AG04449 (cell line): ENCODE data around the gene MS4A15.

Experiments
- CTCF ChIA-PET: fragments of 350-600 bp; formaldehyde crosslinking; extraction: SDS; loops from one replicate; lab custom pipeline; 2021; ENCODE audit warnings: antibody characterized with exemption; lab: Yijun Ruan, JAX
- POLR2A ChIA-PET: fragments of 400-600, 350-600 bp; formaldehyde crosslinking; extraction: SDS; loops from one replicate; lab custom pipeline; 2020; ENCODE audit warnings: antibody characterized with exemption, inconsistent platforms; lab: Yijun Ruan, JAX
- DNase-seq: peaks from one replicate; pipeline ENCODE4 v3.0.0-alpha.2; 2010; ENCODE audit warnings: low read depth, low spot score
- H3K4me3 ChIP-seq: 2 replicates; pipeline ENCODE4 v1.5.1; 2011; ENCODE audit warnings: low read depth, mild to moderate bottlenecking, control low read depth, low read length
- TF ChIP-seq, protein P1 (sequence below): IDR thresholded peaks from one replicate; pipeline ENCODE4 v1.5.1; 2011; ENCODE audit warnings: mild to moderate bottlenecking, moderate library complexity, low read length, control low read depth, inconsistent platforms; ENCODE audit not compliant: insufficient read depth; ENCODE audit errors: missing control alignments

The MS4A15 gene

DNA sequence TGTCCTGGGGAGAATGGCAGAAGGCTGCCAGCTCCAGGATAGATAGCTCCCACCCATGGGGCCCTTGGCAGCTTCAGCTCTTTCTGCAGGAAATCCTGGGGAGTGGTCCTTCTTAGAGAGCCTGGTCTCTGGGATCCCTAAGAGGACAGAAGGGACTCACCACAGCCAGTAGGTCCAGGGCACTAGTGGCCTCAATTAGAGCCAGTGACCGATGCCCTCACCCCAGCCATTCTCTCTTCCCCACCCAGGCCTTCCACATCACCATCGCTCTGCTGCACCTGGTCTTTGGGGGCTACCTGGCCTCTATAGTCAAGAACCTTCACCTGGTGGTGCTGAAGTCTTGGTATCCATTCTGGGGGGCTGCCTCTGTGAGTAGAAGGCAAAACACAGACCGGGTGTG lies 34.1 kb downstream of the MS4A15 start:
- DNase-seq = no peak
- ChIA-PET POLR2A (no interaction called here), CTCF (interaction anchor here (0.7 to 2.6 kb wide), 3 partner anchors 15 to 97 kb away, joined by 3 to 10 read pairs (median 8); no protein-coding TSS in a partner anchor)
- TF ChIP-seq, protein P1, sequence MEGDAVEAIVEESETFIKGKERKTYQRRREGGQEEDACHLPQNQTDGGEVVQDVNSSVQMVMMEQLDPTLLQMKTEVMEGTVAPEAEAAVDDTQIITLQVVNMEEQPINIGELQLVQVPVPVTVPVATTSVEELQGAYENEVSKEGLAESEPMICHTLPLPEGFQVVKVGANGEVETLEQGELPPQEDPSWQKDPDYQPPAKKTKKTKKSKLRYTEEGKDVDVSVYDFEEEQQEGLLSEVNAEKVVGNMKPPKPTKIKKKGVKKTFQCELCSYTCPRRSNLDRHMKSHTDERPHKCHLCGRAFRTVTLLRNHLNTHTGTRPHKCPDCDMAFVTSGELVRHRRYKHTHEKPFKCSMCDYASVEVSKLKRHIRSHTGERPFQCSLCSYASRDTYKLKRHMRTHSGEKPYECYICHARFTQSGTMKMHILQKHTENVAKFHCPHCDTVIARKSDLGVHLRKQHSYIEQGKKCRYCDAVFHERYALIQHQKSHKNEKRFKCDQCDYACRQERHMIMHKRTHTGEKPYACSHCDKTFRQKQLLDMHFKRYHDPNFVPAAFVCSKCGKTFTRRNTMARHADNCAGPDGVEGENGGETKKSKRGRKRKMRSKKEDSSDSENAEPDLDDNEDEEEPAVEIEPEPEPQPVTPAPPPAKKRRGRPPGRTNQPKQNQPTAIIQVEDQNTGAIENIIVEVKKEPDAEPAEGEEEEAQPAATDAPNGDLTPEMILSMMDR = no peak
- H3K4me3 ChIP-seq = no peak overlapping the region

DNA sequence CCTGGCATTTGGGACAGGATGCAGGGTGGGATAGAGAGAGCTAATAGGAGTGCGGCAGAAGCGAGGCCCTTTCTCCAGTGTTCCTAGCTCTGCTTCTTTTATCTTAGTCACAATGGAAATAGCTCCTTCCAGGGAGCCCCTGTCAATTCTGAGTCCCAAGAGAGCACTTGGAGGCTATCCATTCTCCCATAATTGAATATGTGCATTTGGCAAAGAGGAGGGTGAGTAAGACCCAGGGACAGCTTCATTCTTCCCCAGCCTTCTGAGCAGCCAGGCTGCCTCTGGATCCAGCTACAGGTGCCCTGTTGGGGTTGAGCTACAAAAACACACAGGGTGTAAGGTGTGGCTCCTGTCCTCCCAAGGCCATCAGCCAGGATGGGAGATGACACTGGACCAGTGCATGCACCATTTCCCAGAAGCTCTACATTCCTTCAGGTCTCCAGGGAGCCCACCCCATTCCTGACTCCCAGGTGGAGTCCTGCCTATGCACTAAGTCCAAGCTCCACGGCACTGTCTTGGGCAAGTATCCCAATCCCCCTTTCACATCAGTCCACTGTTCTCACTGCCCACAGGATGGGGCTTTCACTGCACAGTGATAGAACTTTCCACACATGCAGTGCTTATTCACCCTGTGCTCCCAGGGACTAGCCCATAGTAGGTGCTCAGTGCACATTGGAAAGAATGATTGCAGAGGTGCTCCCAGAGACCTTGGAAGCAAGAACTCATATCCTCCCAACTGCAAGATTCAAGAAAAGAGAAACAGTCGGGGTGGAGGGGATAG lies 34.7 kb downstream of the MS4A15 start:
- ChIA-PET POLR2A (no interaction called here), CTCF (interaction anchor here (2.6 kb wide), 2 partner anchors 16 to 40 kb away, joined by 8 to 10 read pairs; no protein-coding TSS in a partner anchor)
- no peak overlapping the region for H3K4me3 ChIP-seq
- no peak for DNase-seq
- TF ChIP-seq, protein P1 = no peak

DNA sequence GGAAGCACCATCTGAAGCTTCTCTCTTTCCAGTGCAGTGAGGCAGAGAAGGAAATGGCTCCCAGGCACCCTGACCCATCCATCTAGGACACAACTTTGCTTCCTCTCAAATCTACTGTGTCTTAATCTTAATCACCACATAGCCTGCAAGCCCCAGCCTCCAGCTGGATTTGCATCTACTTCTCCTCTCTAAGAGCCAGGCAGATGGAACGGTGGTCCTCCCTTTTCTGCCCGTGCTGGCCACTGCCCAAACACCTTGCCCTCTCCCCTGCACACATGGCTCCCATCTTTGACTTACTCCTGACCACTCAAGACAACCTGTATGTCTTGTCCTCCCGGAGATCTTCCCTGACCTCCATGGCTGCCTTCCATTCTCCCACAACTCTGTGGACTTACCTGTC lies 35.9 kb downstream of the MS4A15 start:
- DNase-seq = no peak
- no peak overlapping the region for H3K4me3 ChIP-seq
- ChIA-PET POLR2A (no interaction called here), CTCF (no interaction called here)
- TF ChIP-seq, protein P1 = no peak

GRCh38 chr11:60795291-60795690 lies 38.6 kb downstream of the MS4A15 start:
- no peak for DNase-seq
- TF ChIP-seq, protein P1 = no peak
- no peak overlapping the region for H3K4me3 ChIP-seq
- POLR2A ChIA-PET = no interaction called here
- CTCF ChIA-PET = interaction anchor here (1.2 to 2.0 kb wide), 3 partner anchors 17 to 36 kb away, joined by 4 to 11 read pairs (median 5); no protein-coding TSS in a partner anchor

GRCh38 chr11:60797846-60798630 lies 41.4 kb downstream of the MS4A15 start:
- DNase-seq = no peak
- no peak overlapping the region for H3K4me3 ChIP-seq
- TF ChIP-seq, protein P1 = no peak
- CTCF ChIA-PET = interaction anchor here (1.6 kb wide), 1 partner anchor 12 kb away, joined by 3 read pairs; no protein-coding TSS in a partner anchor
- POLR2A ChIA-PET = no interaction called here

- H3K4me3 ChIP-seq = no peak overlapping the region
- TF ChIP-seq, protein P1 = no peak
- ChIA-PET CTCF (interaction anchor here (1.6 kb wide), 1 partner anchor 19 kb away, joined by 3 read pairs; no protein-coding TSS in a partner anchor), POLR2A (no interaction called here)
- no peak for DNase-seq
Measured at GRCh38 chr11:60798631-60799030, 42.0 kb downstream of the MS4A15 start.
